Measurements from ENCODE around the gene RASGRP3. TPM values are rescaled to one million over a fixed set of nuclear protein-coding genes. Genes with fewer than 3 reads are reported as not detected.

Gene RASGRP3
- total RNA-seq, result 2.5 and 3.4 TPM in 2 replicates

GRCh38 chr2:33476131-33476792 lies at the start of gene RASGRP3:
RASGRP3 (plus strand) TSS chr2:33476649; CDS start chr2:33515137, 38,488 bp downstream.

GRCh38 chr2:33599175-33599942 lies 122.9 kb downstream of the RASGRP3 start, which contains the start of gene FAM98A:
FAM98A (minus strand) TSS chr2:33599299; CDS start chr2:33599221, 78 bp downstream.

Other genes with a start within 250 kb of the RASGRP3 start
- 39.2 and 42.6 TPM in 2 replicates for gene FAM98A, start 122.7 kb downstream of the RASGRP3 start, total RNA-seq